Peyer's patch (tissue), 4 donors: ENCODE measurements around the gene PMVK.

ENCODE experiments used
- CTCF ChIP-seq, 6 experiments: fragments of 450-650 bp in 4 of 6; fragments of 200-600 bp in 2 of 6; sonication (generic) in 1 of 6; IDR thresholded peaks; one replicate each; pipeline ENCODE4 v1.5.1; 2017 to 2019; ENCODE audit warnings: antibody characterized with exemption in 6 of 6, mild to moderate bottlenecking in 3 of 6, moderate library complexity in 1 of 6
- POLR2A ChIP-seq, 2 donors: fragments of 450-650 bp; IDR thresholded peaks; one replicate each; pipeline ENCODE4 v1.5.1; 2017; ENCODE audit warnings: antibody characterized with exemption in 2 of 2, mild to moderate bottlenecking in 2 of 2, moderate library complexity in 2 of 2

GRCh38 chr1:154902938-154903566 is 33.5 kb downstream of the PMVK start:
- TF ChIP-seq POLR2A (IDR thresholded peaks at IDR 0.05) = no peak
- no peak for TF ChIP-seq CTCF (IDR thresholded peaks at IDR 0.05)
